Colonic mucosa (tissue), 4 donors: ENCODE data around the gene CDC42EP4. TPM values are rescaled to one million over a fixed set of nuclear protein-coding genes. Genes with fewer than 3 reads are reported as not detected.
"Not testable (repeated sequence)": the region's sequence is repeated elsewhere in the genome, so short reads cannot be mapped to it uniquely, and the experiment has no call there.

Source experiments
- DNase-seq: peaks from one replicate; pipeline ENCODE4 v3.0.0-alpha.2; 2020
- H3K27ac ChIP-seq: fragments of 200-600 bp; one replicate; pipeline ENCODE4 v1.8.0; 2021
- H3K27me3 ChIP-seq: fragments of 200-600 bp; one replicate; pipeline ENCODE4 v1.8.0; 2021
- H3K36me3 ChIP-seq: fragments of 200-600 bp; one replicate; pipeline ENCODE4 v1.8.0; 2021
- H3K4me1 ChIP-seq: fragments of 200-600 bp; one replicate; pipeline ENCODE4 v1.8.0; 2021; ENCODE audit warnings: mild to moderate bottlenecking
- H3K4me3 ChIP-seq: fragments of 200-600 bp; one replicate; pipeline ENCODE4 v1.8.0; 2021
- H3K9ac ChIP-seq, 2 donors: one replicate each; pipeline ENCODE4 v1.7.0; 2013; ENCODE audit warnings: control low read depth in 2 of 2, low read depth in 2 of 2, low read length in 2 of 2
- H3K9me3 ChIP-seq: fragments of 200-600 bp; one replicate; pipeline ENCODE4 v1.8.0; 2021
- CTCF ChIP-seq: fragments of 200-600 bp; IDR thresholded peaks from one replicate; pipeline ENCODE4 v1.8.0; 2022; ENCODE audit warnings: antibody characterized with exemption, mild to moderate bottlenecking
- intact Hi-C: fragments of 100-400 bp; cut with DNase I; formaldehyde crosslinking; loops from one replicate; pipeline ENCODE4 v1.14.1; 2022
- total RNA-seq, 2 donors: library from RNA; stranded (reverse); fragmentation: NEBNext Ultra II Directional in 1 of 2; extraction: Animal tissue kit (Norgen Biotek cat#: 25700) in 1 of 2; gene quantifications; one replicate each; pipeline ENCODE4 v1.2.1, GENCODE V29; 2021
- donor health status: healthy.
- donor health status: DM: no; HTN: no; CAD: no.
- donor health status: DM: no; HTN: no; CAD: no.

CDC42EP4 gene
- total RNA-seq, 2 donors from 2014 or later, result 52.8 to 65.3 TPM

- intact Hi-C loops, result no loop called here
- no peak for DNase-seq
- no peak for TF ChIP-seq CTCF
- Histone ChIP-seq H3K4me3 (no peak overlapping the region), H3K27me3 (no peaks in the 10 kb centered on the region), H3K9me3 (no peaks in the 10 kb centered on the region), H3K36me3 (no peaks in the 10 kb centered on the region), H3K4me1 (peaks cover 7% of the 10 kb centered on the region), H3K9ac (no peak overlapping the region), H3K27ac (no peak overlapping the region)
Observed at GRCh38 chr17:73265646-73266640, 45.9 kb downstream of the CDC42EP4 start.

GRCh38 chr17:73264448-73264847 lies 47.4 kb downstream of the CDC42EP4 start:
- H3K36me3 ChIP-seq, H3K27me3 ChIP-seq, H3K27ac ChIP-seq, H3K4me1 ChIP-seq, H3K9ac ChIP-seq, DNase-seq, H3K4me3 ChIP-seq, H3K9me3 ChIP-seq, intact Hi-C loops: not testable (repeated sequence)

GRCh38 chr17:73262676-73263642 lies 48.8 kb downstream of the CDC42EP4 start:
- H3K9me3 ChIP-seq, result no peaks in the 10 kb centered on the region
- no peaks in the 10 kb centered on the region for H3K27me3 ChIP-seq
- DNase-seq, result no peak
- peaks cover 7% of the 10 kb centered on the region for H3K4me1 ChIP-seq
- peak overlapping the region in 1 of 2 donors; percentile 41 for H3K9ac ChIP-seq
- intact Hi-C loops, result no loop called here
- no peak overlapping the region for H3K4me3 ChIP-seq
- no peaks in the 10 kb centered on the region for H3K36me3 ChIP-seq
- no peak for TF ChIP-seq CTCF
- peak overlapping the region; percentile 66 for H3K27ac ChIP-seq

- H3K9ac ChIP-seq, result peak overlapping the region; percentile 43 to 53
- no peak for TF ChIP-seq CTCF
- intact Hi-C loops, result no loop called here
- no peak overlapping the region for H3K4me3 ChIP-seq
- peaks cover 7% of the 10 kb centered on the region for H3K4me1 ChIP-seq
- DNase-seq, result peak; percentile 85
- H3K27me3 ChIP-seq, result no peaks in the 10 kb centered on the region
- H3K27ac ChIP-seq, result peak overlapping the region; percentile 66
- no peaks in the 10 kb centered on the region for H3K9me3 ChIP-seq
- no peaks in the 10 kb centered on the region for H3K36me3 ChIP-seq
Observed at GRCh38 chr17:73261952-73262675, 49.7 kb downstream of the CDC42EP4 start.

- H3K27ac ChIP-seq, result peak within 1 kb of the TSS; percentile 66
- no peak for TF ChIP-seq CTCF
- DNase-seq, result no peak
- H3K4me1 ChIP-seq, result peaks cover 7% of the 10 kb centered on the region
- peak within 1 kb of the TSS; percentile 43 to 53 for H3K9ac ChIP-seq
- no peaks in the 10 kb centered on the region for H3K27me3 ChIP-seq
- no peaks in the 10 kb centered on the region for H3K36me3 ChIP-seq
- no peaks in the 10 kb centered on the region for H3K9me3 ChIP-seq
- no peak within 1 kb of the TSS for H3K4me3 ChIP-seq
- intact Hi-C loops, result no loop called here
Observed at GRCh38 chr17:73261617-73261951, 50.2 kb downstream of the CDC42EP4 start, which contains the start of gene CPSF4L. Gene CPSF4L, minus strand, starts transcription at chr17:73261880. Its CDS starts 62 bp downstream, at chr17:73261818.
